Lower lobe of right lung (tissue), 2 donors: ENCODE measurements around the gene SERINC5. TPM values are rescaled to one million over a fixed set of nuclear protein-coding genes. Genes with fewer than 3 reads are reported as not detected.
A peak's percentile ranks its signal among the peaks of the same experiment; 100 is the strongest.
"Not testable (repeated sequence)": the region's sequence is repeated elsewhere in the genome, so short reads cannot be mapped to it uniquely, and the experiment has no call there.

Experiments used
- ATAC-seq, 2 donors: fragments of 200-7000 bp; cut with Tn5 transposase; one replicate each; pipeline ENCODE4 v1.9.1; 2020 to 2022; ENCODE audit warnings: mild to moderate bottlenecking in 2 of 2, moderate library complexity in 2 of 2
- DNase-seq: peaks from one replicate; pipeline ENCODE4 v3.0.0-alpha.2; 2020
- H3K27ac ChIP-seq: fragments of 200-600 bp; one replicate; pipeline ENCODE4 v1.8.0; 2022
- H3K27me3 ChIP-seq: fragments of 200-600 bp; one replicate; pipeline ENCODE4 v1.8.0; 2022; ENCODE audit warnings: low read depth
- H3K36me3 ChIP-seq: fragments of 200-600 bp; one replicate; pipeline ENCODE4 v1.8.0; 2022; ENCODE audit warnings: mild to moderate bottlenecking
- H3K4me1 ChIP-seq: fragments of 200-600 bp; one replicate; pipeline ENCODE4 v1.8.0; 2022
- H3K4me3 ChIP-seq: fragments of 200-600 bp; one replicate; pipeline ENCODE4 v1.8.0; 2022; ENCODE audit warnings: mild to moderate bottlenecking
- H3K9me3 ChIP-seq: fragments of 200-600 bp; one replicate; pipeline ENCODE4 v1.8.0; 2022
- CTCF ChIP-seq: fragments of 200-600 bp; IDR thresholded peaks from one replicate; pipeline ENCODE4 v1.8.0; 2022; ENCODE audit warnings: antibody characterized with exemption, mild to moderate bottlenecking
- intact Hi-C: fragments of 100-400 bp; cut with DNase I; formaldehyde crosslinking; loops from one replicate; pipeline ENCODE4 v1.11.0; 2022
- total RNA-seq: library from RNA; stranded (reverse); fragmentation: NEBNext Ultra II Directional; extraction: Animal tissue kit (Norgen Biotek cat#: 25700); gene quantifications from one replicate; pipeline ENCODE4 v1.2.1, GENCODE V29; 2021
- donor health status: DM: no; HTN: yes; CAD: no; lungs with severe emphysema.

Gene SERINC5
- total RNA-seq, 1 donor from 2014 or later: 52.6 TPM

- Histone ChIP-seq H3K27me3 (no peaks in the 10 kb centered on the region), H3K4me3 (no peak overlapping the region), H3K36me3 (no peaks in the 10 kb centered on the region), H3K27ac (no peak overlapping the region), H3K9me3 (no peaks in the 10 kb centered on the region), H3K4me1 (no peaks in the 10 kb centered on the region)
- intact Hi-C loops: no loop called here
- TF ChIP-seq CTCF: no peak
- no peak for DNase-seq
- ATAC-seq: no peak
Measured at GRCh38 chr5:80117446-80117845, 138.4 kb downstream of the SERINC5 start.

- intact Hi-C loops: no loop called here
- no peaks in the 10 kb centered on the region for H3K36me3 ChIP-seq
- no peaks in the 10 kb centered on the region for H3K9me3 ChIP-seq
- TF ChIP-seq CTCF: no peak
- no peaks in the 10 kb centered on the region for H3K27me3 ChIP-seq
- H3K4me3 ChIP-seq: no peak overlapping the region
- ATAC-seq: no peak
- DNase-seq: no peak
- no peaks in the 10 kb centered on the region for H3K4me1 ChIP-seq
- no peak overlapping the region for H3K27ac ChIP-seq
Measured at GRCh38 chr5:80116465-80116864, 139.4 kb downstream of the SERINC5 start.

GRCh38 chr5:80116000-80116399, 139.8 kb downstream of the SERINC5 start:
- Histone ChIP-seq H3K4me3 (no peak overlapping the region), H3K27ac (no peak overlapping the region), H3K9me3 (no peaks in the 10 kb centered on the region), H3K36me3 (no peaks in the 10 kb centered on the region), H3K27me3 (no peaks in the 10 kb centered on the region), H3K4me1 (no peaks in the 10 kb centered on the region)
- no peak for TF ChIP-seq CTCF
- DNase-seq (no peak), ATAC-seq (no peak)
- intact Hi-C loops: no loop called here

GRCh38 chr5:80114860-80115259, 141.0 kb downstream of the SERINC5 start:
- Histone ChIP-seq H3K27ac (no peak overlapping the region), H3K36me3 (no peaks in the 10 kb centered on the region), H3K4me3 (no peak overlapping the region), H3K9me3 (no peaks in the 10 kb centered on the region), H3K27me3 (no peaks in the 10 kb centered on the region), H3K4me1 (no peaks in the 10 kb centered on the region)
- no peak for TF ChIP-seq CTCF
- intact Hi-C loops: no loop called here
- no peak for ATAC-seq
- DNase-seq: peak; percentile 53

GRCh38 chr5:80111376-80111990, 144.4 kb downstream of the SERINC5 start:
- H3K27ac ChIP-seq, intact Hi-C loops, H3K4me1 ChIP-seq, ATAC-seq, H3K27me3 ChIP-seq, H3K9me3 ChIP-seq, H3K4me3 ChIP-seq, H3K36me3 ChIP-seq, DNase-seq: not testable (repeated sequence)

GRCh38 chr5:80109646-80110478, 146.0 kb downstream of the SERINC5 start:
- no peak for TF ChIP-seq CTCF
- DNase-seq (no peak), ATAC-seq (peak; percentile 18 to 39)
- H3K4me1 ChIP-seq: no peaks in the 10 kb centered on the region
- no peak overlapping the region for H3K4me3 ChIP-seq
- intact Hi-C loops: no loop called here
- H3K9me3 ChIP-seq: no peaks in the 10 kb centered on the region
- no peak overlapping the region for H3K27ac ChIP-seq
- H3K27me3 ChIP-seq: no peaks in the 10 kb centered on the region
- no peaks in the 10 kb centered on the region for H3K36me3 ChIP-seq
